HuH-7 (cell line): Measurements from ENCODE around the gene SPDYE1.
"Not testable (repeated sequence)": the region's sequence is repeated elsewhere in the genome, so short reads cannot be mapped to it uniquely, and the experiment has no call there.

ENCODE experiments used
- DNase-seq: peaks from one replicate; pipeline ENCODE4 v3.0.0; 2011; ENCODE audit warnings: low spot score

Gene SPDYE1, protein sequence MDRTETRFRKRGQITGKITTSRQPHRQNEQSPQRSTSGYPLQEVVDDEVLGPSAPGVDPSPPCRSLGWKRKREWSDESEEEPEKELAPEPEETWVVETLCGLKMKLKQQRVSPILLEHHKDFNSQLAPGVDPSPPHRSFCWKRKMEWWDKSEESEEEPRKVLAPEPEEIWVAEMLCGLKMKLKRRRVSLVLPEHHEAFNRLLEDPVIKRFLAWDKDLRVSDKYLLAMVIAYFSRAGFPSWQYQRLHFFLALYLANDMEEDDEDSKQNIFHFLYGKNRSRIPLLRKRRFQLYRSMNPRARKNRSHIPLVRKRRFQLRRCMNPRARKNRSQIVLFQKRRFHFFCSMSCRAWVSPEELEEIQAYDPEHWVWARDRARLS

DNA sequence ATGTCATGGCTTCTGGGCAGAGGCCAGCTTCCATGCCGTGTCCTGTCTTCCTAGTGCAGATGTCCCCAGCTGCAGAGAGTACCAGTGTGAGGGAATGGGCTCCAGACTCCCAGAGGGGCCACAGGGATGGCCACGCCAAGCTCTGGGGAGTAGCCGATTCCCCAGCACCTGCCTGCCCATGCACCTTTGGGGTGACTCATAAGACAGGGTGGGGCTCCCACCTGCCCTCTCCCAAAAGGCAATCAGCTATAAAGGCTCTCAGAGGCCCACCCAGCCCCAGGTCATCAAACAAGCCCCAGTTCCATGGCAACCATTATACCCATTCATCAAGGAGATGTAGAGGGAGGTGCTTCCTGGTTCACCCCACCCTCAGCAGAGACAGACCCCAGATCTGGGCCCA lies at the start of gene SPDYE1:
TSS of gene SPDYE1 (plus strand) at position 366 of the 400 bp plus-strand sequence. CDS start 2,053 bp downstream, outside the sequence.
- DNase-seq: not testable (repeated sequence)

DNA sequence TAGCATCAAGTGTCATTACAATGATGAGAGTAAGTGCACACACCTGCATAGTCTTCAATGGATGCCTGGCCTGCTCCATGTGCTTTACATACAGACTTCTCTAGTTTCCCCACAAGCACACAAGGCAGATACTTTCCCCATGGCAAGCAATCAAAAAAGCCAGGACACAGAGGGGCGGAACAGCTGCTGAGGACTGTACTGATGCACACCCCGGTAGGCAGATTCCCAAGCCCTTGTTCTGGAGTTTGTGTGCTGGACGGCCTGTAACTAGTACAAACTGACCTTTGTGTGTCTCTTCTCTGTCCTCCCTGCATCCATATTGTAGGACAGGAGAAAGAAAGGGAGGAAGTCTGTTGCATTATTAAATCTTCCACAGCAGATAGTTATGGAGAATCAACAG lies 45.7 kb upstream of the SPDYE1 start:
- no peak for DNase-seq

DNA sequence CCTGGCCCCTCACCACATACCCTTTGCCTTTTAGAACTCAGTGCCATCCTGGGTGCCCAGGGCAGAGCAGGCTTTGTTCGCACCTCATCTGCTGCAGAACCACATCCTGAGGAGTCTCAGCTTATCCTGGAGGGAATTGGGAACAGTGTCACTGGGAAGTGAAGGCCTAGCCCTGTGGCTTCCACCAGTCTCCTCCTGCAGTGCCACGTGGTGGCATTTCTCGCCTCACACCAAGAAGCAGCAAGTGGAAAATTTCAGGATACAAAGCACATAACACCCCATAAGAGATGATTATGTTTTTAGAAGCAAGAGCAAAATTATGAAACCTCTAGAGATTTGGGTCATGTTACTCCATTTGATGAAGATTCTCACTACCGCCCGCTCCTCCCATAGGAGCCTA lies 44.6 kb upstream of the SPDYE1 start:
- DNase-seq: no peak

DNA sequence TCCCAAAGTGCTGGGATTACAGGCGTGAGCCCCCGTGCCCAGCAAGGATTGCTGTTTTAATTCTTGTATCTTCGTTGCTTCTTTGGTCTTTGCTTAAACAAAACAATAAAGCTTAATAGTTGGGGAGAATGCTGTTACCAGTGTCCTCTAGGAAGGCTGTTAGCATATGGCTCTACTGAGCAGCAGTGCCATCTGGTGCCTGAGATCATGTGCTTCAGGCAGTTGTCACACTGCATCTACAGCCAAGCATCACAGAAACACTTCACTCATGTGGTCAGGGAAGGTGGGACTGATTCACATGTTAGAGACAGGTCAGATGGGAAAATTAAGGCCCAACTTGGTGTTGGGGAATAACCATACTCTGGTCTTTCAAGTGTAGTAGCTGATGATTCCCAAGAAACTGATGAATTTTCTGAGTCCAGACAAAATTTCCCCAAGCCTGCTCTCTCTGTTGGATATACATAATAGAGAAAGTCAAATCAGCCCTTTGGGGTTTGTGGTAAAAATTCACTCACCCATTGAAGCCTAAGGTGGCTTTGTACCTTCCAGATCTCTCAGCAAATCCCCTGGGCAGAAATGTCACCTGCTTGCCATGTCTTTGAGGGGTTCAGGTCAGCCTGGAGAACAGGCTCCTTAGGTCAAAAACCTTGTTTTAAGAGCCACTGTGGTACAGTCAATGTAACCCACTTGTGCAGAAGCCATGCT lies 43.0 kb upstream of the SPDYE1 start:
- DNase-seq: peak; percentile 70

GRCh38 chr7:43956027-43956426 lies 41.7 kb upstream of the SPDYE1 start:
- no peak for DNase-seq

- DNase-seq: no peak
These were observed 36.8 kb upstream of the SPDYE1 start for GRCh38 chr7:43960933-43961332.

DNA sequence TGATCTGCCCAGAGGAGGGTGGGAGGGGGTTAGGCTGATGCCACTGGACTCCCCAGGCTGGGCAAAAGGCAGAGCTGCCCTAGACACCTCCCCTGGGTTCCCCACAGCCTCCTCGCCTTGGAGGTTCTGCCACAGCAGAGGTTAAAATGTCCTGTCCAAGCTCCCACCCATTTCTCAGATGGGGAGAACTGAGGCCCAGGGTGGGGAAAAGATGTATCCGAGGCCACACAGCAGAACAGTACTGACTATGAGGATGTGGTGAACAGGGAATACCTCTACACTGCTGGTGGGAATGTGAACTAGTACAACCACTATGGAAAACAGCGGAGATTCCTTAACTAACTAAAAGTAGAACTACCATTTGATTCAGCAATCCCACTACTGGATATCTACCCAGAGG lies 31.3 kb upstream of the SPDYE1 start:
- not testable (repeated sequence) for DNase-seq

GRCh38 chr7:43968172-43969040 lies 29.3 kb upstream of the SPDYE1 start:
- DNase-seq: not testable (repeated sequence)

DNA sequence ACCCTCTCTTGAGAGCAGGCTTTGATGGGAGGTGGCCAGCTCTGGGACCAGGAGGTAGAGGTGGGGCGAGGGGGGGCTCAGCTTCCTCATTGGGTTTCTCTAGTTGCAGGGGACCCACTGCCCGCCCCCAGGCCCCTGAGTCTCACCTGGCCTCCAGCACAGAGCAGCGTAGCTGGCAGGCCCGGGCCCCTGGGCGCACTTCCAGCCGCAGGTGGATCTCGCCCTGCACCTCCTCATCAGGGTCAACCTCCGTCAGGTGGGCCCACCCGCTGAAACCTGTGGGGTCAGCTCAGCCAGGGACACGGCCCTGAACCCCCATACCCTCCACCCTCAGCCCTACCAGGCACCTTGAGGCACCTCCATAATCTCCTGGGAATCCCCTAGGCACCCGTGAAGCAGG lies 28.1 kb upstream of the SPDYE1 start:
- not testable (repeated sequence) for DNase-seq

DNA sequence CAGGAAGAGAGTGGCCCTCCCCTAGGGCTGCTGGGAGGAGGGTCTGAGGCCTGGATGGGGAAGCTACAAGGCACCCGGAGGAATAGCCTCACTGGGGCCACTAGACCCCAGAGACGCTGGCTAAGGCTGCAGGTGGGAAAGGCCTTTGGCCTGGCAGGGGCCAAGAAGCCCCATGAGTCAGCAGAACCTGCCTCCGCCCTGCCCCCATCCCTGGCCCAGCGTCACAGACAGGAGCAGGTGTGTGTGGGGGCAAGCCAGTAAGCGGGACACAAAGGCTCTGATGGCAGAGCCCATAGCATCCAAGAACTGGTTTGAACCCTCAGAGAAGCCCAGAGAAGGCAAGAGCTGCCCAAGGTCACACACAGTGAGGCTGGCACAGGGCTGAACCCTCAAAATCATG lies 27.0 kb upstream of the SPDYE1 start:
- not testable (repeated sequence) for DNase-seq

DNA sequence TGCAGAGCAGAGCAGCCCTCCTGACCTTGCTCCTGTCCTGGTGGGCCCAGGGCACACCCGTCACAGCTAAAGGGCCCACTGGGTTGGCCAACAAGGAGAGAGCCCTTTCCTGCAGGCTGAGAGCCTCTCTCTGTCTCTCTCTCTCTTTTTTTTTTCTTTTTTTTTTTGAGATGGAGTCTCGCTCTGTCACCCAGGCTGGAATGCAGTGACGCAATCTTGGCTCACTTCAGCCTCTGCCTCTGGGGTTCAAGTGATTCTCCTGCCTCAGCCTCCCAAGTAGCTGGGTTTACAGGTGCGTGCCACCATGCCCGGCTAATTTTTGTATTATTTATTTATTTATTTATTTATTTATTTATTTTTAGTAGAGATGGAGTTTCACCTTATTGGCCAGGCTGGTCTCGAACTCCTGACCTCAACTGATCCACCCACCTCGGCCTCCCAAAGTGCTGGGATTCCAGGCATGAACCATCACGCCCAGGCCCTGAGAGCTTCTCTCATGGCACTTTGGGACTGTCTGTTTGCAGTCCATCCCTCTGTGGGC lies 23.6 kb upstream of the SPDYE1 start:
- not testable (repeated sequence) for DNase-seq

DNA sequence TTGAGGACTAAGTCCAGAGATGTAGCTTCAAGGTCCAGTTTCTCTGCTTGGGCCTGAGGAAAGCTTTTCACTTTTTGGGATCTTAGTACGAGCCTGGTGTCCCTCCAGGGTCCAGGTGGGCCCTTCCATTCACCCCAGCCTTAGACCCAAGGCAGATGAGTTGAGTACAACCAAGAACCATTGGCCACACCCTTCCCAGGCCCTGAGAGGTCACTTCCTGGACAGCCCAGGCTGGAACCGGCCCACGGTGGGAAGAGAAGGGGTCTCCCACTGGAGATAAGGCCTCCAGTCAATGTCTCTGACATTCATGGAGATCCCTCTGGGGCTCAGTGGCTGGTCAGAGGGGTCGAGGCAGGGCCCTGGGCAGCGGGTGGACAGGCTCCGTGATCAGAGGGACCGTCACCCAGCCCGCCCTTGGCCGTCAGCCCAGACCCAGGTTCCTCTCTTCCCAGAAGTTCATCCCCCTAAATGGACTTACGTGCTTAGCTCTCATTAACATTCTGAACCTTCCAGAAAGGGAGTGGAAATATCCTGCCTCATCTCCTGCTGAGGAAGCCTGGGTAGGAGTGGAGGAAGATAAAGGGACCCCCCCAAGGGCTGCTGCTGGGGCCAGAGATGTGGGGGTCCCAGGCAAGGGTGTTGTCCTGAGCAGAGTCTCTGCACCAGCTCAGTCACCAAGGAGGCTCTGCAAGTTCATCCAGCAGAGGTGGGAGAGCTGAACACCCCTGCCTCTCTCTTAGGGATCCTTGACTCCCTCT lies 22.8 kb upstream of the SPDYE1 start:
- not testable (repeated sequence) for DNase-seq

- DNase-seq: no peak
These were observed 20.2 kb upstream of the SPDYE1 start for GRCh38 chr7:43977525-43977924.

DNA sequence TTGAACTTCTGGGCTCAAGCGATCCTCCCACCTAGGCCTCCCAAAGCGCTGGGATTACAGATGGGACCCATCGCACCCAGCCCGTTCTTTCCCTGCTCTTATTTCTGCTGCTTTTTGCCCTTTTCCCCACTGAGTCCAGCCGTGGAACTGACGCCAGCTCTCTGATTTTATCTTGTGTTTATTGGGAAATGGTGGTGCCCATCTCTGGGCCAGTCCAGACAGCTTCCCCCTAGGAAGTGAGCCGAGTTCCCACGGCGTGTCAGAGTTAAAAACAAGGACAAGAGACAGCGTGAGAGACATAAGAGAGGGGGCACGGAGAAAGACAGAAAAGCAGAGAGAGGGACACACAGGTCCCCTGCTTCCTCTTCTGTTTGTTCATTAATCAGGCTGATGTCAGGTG lies 19.6 kb upstream of the SPDYE1 start:
- DNase-seq: not testable (repeated sequence)

- DNase-seq: not testable (repeated sequence)
These were observed 14.8 kb upstream of the SPDYE1 start for GRCh38 chr7:43982848-43983247.

DNA sequence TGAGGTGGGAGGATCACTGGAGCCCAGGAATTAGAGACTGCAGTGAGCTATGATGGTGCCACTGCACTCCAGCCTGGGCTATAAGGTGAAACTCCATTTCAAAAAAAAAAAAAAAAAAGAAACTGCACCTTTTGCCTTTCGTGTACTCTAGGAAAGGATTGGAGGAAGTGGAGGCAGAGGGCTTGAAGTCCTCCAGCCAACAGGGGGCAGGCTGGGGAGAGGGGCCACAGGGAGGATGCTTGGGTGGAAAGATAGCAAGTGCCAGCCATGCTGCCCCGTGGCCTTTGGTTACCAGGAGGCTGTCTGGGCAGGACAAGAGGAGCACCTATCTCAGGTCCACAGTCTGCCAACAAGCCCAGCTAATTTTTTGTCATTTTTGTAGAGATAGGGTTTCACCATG lies 14.0 kb upstream of the SPDYE1 start:
- DNase-seq: not testable (repeated sequence)

DNA sequence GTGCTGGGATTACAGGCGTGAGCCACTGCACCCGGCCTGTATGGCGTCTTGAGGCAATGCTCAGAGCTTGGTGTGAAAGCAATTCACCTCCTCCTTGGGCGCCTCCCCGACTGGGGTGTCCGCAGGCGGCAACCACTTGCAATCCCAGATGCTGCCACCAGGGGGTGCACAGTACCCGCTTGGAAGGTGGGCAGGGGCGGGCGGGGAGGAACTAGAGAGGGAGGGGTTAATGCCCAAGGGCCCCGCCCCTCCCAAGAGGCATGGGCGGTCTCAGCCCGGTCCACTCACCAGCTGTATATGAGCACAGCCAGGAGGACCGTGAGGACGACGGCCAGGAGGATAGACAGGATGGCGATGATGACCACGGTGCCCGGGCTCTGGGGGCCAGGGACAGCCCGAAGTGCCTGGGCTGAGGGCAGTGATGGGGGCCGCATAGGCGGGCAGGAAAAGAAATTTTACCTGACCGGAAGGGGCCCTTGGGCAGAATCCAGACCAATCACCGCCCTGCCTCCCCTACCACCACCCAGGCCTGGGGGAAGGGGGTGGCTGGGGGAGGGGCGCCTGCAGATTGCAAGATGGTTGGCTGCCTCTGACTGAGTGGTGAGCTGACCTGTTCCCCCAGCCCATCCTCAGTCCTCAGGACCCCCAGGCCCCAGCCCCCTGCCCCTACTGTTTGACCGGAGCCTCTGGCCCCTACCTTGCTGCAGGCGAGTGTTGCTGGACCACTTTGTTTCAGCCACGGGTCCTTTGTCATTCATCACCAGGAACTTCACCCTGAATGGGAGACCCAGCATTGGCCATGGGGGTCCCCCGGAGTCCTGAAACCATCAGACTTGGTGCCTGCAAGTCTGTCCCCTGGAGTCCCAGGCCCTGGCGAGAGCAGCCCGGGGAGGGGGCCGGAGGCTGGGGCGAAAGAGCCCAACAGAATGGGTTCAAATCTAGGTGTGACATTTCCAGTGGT lies 11.5 kb upstream of the SPDYE1 start:
- DNase-seq: peak; percentile 26

- not testable (repeated sequence) for DNase-seq
These were observed 10.2 kb upstream of the SPDYE1 start for GRCh38 chr7:43987476-43987875.

DNA sequence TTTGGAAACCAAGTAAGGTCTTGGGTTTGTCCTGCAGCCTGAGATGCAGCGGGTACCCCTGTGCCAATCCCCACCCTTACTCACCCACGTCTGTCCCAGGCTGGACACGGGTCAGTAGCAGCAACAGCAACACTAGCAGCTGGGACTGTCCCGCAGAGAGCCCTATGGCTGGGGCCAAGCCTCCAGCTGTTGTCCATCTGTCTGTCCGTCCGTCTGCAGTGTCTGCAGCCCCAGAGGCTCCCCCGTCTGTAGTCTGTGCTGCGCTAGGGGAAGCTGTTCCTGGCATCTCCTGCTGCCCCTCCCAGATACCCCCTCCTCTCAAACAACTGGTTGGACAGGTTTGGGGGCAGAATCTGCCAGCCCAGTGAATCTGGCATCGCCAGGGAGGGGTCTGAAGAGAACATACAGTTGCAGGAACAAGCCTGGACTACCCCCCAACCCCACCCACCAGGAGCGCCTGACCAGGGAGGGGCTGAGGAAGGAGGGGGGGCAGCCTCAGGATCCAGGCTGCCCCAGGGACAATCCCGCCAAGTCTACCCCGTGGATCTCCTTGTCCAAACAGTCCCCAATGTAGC lies 7.6 kb upstream of the SPDYE1 start:
- DNase-seq: not testable (repeated sequence)

DNA sequence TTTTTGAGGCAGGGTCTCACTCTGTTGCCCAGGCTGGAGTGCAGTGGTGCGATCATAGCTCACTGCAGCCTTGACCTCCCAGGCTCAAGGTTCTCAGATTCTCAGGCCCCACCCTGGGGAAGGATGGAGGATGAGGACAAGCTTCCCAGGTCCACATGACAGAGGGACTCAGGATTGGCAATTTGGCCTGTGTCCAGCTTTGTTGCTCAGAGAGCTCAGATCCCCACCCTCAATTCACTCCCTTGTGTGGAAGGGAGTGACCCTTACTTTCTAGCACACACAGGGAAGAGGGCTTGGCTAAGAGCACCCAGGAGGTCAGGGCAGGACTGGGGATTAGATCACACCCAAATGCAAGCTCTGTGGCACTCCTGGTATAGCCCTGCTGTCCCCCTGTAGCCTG lies 6.9 kb upstream of the SPDYE1 start:
- DNase-seq: not testable (repeated sequence)
